ENCODE measurements around the gene ADD3. TPM values are rescaled to one million over a fixed set of nuclear protein-coding genes. Genes with fewer than 3 reads are reported as not detected.

Gene ADD3
- polyA plus RNA-seq, 12 donors, result 79.8 to 235 (median 125) TPM; not detected in 1

DNA sequence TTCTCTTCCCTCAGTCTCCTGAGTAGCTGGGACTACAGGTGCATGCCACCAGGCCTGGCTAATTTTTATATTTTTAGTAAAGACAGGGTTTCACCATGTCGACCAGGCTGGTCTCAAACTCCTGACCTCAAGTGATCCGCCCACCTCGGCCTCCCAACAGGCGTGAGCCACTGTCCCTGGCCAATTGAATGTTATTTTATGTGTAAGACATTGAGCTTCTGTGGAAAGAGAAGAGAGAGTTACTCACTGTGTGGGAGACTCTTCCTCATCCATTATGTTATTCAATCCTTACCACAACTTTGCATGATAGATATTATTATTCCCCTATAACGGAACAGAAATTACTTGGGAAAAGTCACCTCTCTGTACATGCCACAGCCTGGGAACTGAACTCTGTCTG, 167.0 kb downstream of the ADD3 start:
- no peak for DNase-seq

DNA sequence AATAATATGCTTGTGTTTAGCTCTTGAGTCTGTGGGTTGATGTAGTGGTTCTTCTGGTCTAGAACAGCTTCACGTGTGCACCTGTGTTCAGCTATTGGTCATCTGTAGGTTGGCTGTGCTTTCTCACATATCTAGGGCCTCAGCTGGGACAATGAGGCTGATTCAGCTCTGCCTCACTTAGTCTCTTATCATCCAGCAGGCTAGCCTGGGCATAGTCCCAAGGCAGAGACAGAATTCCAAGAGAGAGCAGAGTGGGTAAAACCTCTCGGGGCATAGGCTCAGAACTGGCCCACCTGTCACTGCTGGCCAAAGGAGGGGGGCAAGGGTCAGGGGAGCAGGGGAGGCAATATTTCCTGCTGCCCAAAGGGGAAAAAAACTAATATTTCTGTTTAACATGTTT, 167.6 kb downstream of the ADD3 start:
- no peak for DNase-seq

DNA sequence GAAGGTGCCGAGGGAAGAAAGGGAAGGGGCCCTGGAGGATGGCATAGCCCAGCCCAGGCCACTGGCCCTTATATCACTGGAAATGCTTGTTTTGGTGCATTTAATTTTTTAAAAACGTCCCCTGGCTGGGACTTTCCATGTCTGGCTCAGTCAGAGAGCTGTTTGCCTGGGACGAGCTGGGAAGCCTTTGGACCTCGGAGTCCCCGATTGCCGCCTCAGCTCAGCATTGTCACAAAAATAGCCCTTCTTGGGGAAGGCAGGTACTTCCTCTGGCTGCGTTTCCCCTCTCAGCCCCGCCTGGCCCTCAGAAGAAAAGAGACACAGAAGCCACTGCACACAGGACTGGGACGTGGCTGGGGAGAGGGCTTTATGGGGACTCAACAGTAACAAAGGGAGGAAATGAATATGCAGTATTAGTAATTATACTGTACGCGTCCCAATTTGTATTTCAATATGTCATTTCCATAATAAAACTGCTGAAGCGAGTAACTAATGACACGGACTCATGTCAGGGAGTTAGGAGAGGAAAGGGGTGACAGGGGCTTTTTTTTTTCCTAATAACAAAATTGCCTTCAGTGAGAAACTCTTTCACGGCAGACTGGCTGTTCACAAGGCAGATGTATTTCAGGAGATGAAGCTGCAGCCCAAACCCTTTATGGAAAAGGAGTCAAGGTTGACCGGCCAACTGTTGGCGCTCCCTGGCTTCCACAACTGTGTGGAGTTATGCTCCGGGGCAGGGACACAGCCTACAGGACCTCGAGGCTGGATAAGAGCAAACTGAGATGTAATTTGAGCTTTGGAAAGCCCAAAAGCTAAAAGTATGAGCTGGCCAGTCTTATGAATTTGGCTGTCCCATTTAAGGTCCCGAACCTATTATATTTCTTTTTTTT, 168.6 kb downstream of the ADD3 start:
- no peak for DNase-seq

DNA sequence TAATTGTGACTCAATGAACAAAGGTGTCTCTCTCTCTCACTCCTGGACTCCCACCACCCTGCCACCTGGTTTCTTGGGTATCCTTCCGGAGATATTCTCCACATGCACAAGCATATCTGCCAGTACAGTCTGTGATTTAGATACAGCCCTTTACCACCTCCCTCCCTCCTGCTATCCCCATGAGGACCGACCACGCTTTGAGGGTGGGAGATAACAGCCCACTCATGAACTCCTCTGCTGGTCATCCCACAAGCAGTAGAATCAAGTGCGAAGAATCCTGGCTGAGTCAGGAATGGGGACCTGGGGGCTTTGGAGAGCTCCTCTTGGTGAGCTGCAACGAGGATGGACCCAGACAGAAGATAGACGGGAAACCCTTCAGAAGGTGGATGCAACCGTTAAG, 171.4 kb downstream of the ADD3 start:
- DNase-seq, result no peak

DNA sequence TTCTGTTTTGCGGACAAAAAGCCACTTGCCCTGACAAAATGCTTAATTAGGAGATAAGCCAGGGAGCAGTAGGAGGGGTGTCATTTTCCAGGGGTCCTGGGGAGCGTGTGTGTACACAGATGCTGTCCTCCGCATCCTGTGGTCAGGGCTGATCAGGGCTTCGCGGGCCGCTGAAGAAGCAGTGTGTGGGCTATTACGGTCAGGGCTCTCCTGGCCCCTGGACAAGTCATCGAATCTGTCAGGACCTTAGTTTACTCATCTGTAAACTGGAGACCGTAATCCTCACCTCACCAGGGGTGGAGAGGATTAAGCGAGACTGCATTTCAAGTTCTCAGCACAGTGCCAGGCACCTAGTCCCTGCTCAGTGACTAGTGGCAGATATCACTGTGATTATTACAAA, 173.7 kb downstream of the ADD3 start:
- no peak for DNase-seq

DNA sequence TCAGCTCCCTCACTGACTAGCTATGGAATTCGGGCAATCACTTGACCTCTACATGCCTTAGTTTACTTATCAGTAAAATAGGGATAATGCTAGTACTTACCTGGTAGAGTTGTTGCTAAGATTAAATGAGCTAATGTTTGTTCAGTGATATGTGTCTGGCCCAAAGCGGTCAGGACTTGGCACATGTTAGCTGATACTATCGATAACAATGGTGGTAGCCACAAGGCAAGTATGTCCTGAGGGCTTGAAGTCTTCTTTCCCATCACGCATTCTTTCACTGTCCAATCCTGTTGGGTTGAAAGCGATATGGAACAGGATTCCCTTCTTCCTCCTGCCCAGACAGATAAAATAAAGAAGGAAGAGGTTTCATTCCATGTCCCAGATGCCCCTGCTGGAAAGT, 174.1 kb downstream of the ADD3 start:
- no peak for DNase-seq

DNA sequence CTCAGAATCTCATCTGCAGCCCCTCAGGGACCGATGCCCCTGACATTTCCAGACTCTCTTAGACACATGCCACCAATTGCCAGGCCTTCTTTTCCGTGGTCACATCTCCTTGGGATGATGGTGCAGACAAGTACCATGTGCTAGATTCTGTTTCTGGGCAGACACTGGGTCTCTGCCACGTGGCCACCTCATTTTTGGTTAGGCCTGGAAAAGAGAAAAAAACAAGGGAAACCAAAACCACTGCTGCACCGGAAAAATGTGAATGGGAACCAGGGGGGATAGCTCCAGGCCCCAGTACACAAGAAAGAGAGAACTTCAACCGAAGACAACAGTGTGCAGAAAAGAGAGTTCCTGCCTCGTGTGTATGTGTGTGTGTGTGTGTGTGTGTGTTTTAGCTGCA, 176.6 kb downstream of the ADD3 start:
- no peak for DNase-seq

Other genes starting within 250 kb of the ADD3 start
- 10 to 100 TPM in 11 of 12 donors, not detected in 1; 36.3 to 87.5 (median 70.3) TPM for gene XPNPEP1, start 84.5 kb upstream of the ADD3 start, polyA plus RNA-seq (ENCODE audit: insufficient read length in 12 of 12)
- 10 to 100 TPM in 11 of 12 donors, not detected in 1; 22.7 to 58.0 (median 25.1) TPM for gene MXI1, start 199.6 kb downstream of the ADD3 start, polyA plus RNA-seq (ENCODE audit: insufficient read length in 12 of 12)

All from muscle of arm (tissue), 12 donors.